ENCODE data around the gene NPTX1.

DNA sequence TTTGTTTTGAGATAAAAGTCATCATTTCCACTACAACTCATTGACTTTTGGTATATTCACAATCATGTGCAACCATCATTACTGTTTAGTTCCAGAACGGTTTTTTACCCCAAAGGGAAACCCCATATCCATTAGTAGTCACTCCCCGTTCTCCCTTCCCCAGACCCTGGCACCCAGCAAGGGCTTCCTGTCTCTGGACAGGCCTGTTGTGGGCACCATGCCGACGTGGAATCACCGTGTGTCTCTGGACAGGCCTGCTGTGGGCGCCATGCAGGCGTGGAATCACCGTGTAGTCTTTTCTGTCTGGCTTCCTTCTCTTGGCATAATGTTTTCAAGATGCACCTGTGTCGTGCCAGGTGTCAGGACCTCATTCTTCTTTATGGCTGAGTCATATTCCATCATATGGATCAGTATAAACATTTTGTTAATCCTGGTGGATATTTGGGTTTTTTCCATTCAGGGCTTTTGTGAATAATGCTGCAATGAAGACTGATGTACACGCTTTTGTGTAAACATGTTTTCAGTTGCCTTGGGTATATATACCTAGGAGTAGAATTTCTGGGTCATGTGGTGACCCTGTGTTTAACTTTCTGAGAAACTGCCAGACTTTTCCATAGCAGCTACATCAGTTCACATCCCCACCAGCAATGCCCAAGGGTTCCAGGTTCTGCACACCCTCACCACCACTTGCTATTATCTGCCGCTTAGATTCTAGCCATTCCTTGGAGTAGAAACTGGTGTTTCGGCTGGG, 42.3 kb downstream of the NPTX1 start:
- TF ChIP-seq, protein P1, sequence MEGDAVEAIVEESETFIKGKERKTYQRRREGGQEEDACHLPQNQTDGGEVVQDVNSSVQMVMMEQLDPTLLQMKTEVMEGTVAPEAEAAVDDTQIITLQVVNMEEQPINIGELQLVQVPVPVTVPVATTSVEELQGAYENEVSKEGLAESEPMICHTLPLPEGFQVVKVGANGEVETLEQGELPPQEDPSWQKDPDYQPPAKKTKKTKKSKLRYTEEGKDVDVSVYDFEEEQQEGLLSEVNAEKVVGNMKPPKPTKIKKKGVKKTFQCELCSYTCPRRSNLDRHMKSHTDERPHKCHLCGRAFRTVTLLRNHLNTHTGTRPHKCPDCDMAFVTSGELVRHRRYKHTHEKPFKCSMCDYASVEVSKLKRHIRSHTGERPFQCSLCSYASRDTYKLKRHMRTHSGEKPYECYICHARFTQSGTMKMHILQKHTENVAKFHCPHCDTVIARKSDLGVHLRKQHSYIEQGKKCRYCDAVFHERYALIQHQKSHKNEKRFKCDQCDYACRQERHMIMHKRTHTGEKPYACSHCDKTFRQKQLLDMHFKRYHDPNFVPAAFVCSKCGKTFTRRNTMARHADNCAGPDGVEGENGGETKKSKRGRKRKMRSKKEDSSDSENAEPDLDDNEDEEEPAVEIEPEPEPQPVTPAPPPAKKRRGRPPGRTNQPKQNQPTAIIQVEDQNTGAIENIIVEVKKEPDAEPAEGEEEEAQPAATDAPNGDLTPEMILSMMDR (IDR thresholded peaks at IDR 0.05; ENCODE audit: borderline replicate concordance, extremely low read depth, low read length, poor library complexity, severe bottlenecking), result no peak
- no peak for TF ChIP-seq EZH2 (IDR thresholded peaks at IDR 0.05; ENCODE audit: borderline replicate concordance, low read depth, low read length, severe bottlenecking)
